ENCODE results near the gene DCLK1. TPM values are rescaled to one million over a fixed set of nuclear protein-coding genes. Genes with fewer than 3 reads are reported as not detected.

The DCLK1 gene
- total and polyA plus RNA-seq, 4 donors: 2.6 to 47.4 (median 13.9) TPM

DNA sequence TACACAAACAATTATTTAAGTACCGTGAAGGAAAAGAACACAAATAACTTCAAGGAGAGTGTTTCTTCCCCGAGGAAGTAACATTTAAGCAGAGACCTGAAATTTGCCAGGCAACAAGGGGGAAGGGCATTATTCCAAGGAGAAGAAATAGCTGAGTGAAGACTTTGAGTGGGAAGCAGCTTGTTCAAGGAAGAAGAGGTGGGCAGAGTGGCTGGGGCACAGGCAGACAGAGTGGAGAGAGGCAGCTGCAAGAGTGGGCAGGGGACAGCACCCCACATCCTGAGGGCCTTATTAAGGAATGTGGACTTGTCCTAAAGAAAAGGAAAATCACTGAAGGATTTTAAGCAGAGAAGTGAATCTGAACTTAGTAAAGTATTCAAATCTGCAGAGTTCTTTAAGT, 4.7 kb upstream of the DCLK1 start:
- intact Hi-C loops (cut with DNase I): no loop called here
- no peaks in the 10 kb centered on the region for H3K27me3 ChIP-seq (ENCODE audit: control insufficient read depth in 1 of 2, insufficient read depth in 2 of 2, low read length in 1 of 2)
- H3K9me3 ChIP-seq (ENCODE audit: control insufficient read depth, low read length): no peaks in the 10 kb centered on the region
- H3K36me3 ChIP-seq (ENCODE audit: control insufficient read depth in 1 of 2, insufficient read depth in 2 of 2, low read length in 1 of 2): no peaks in the 10 kb centered on the region
- no peak overlapping the region for H3K4me3 ChIP-seq (ENCODE audit: low read length in 2 of 2)
- no peaks in the 10 kb centered on the region for H3K4me1 ChIP-seq (ENCODE audit: control insufficient read depth in 1 of 2, insufficient read depth in 2 of 2, low read length in 2 of 2)
- DNase-seq (no peak), ATAC-seq (ENCODE audit: low FRiP score) (no peak)
- WGBS, 2 donors: 70 to 72% methylated on average over 2 of the region's 2 CpGs
- no peak overlapping the region for H3K27ac ChIP-seq (ENCODE audit: low read depth in 1 of 2, low read length in 2 of 2)

DNA sequence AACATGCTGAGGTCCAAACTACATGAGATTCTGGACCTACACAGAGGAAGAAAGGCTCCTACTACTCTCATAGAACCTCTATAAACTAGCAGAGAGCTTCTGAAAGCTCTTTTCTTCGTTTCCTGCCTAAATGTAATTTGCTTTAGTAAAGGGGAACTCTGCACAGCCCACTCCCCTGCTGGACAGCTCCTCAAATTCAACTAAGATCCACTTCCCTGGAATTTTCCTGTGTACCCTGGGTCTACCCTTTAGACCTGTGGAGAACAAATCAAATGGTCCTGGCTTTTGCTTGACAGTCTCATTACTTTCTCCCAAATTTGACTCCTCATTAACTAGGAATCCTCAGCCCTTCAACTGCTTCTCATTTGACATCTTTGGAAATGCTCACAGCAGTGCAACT, 3.5 kb upstream of the DCLK1 start:
- DNase-seq: no peak
- ATAC-seq (ENCODE audit: low FRiP score): no peak
- Histone ChIP-seq H3K27ac (ENCODE audit: low read depth in 1 of 2, low read length in 2 of 2) (no peak overlapping the region), H3K4me1 (ENCODE audit: control insufficient read depth in 1 of 2, insufficient read depth in 2 of 2, low read length in 2 of 2) (no peaks in the 10 kb centered on the region), H3K36me3 (ENCODE audit: control insufficient read depth in 1 of 2, insufficient read depth in 2 of 2, low read length in 1 of 2) (no peaks in the 10 kb centered on the region), H3K27me3 (ENCODE audit: control insufficient read depth in 1 of 2, insufficient read depth in 2 of 2, low read length in 1 of 2) (no peaks in the 10 kb centered on the region), H3K4me3 (ENCODE audit: low read length in 2 of 2) (no peak overlapping the region), H3K9me3 (ENCODE audit: control insufficient read depth, low read length) (no peaks in the 10 kb centered on the region)
- 77 to 78% methylated on average over 1 of the region's 1 CpG for WGBS, 2 donors
- intact Hi-C loops (cut with DNase I): no loop called here

DNA sequence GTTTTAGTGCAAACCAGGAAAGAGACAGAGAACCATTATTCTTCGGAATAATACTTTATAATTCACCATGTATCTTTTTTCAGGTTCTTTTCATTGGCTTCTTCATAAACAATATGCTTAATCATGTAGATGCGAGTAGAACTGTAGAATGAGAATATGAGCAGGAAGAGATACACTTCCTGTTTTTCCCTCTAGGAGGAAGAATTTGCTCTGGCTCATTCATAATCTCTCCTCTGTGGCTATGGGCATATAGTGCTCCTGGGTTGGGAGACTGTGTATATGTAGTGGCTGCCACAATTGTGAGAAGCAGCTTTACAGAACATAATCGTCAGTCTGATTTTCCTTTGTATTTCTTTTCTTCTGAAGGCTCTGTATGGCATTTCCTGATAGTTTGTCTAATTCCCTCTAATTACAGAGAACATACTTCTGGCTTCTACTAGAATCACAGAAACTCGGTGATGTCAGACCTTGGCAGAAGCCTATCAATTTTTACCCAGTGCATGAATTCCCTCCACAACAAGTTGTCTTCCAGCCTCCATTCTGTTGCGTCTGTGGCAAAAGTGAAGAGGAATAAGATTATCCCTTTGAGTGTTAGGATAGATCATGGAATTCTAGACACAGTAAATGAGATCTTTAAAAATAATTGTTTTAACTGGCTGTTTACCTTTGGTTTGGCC, 2.9 kb upstream of the DCLK1 start:
- intact Hi-C loops (cut with DNase I): no loop called here
- WGBS, 2 donors: 36 to 44% methylated on average over 5 of the region's 5 CpGs
- no peak for ATAC-seq (ENCODE audit: low FRiP score)
- no peak for DNase-seq
- Histone ChIP-seq H3K27ac (ENCODE audit: low read depth in 1 of 2, low read length in 2 of 2) (no peak overlapping the region), H3K4me1 (ENCODE audit: control insufficient read depth in 1 of 2, insufficient read depth in 2 of 2, low read length in 2 of 2) (no peaks in the 10 kb centered on the region), H3K4me3 (ENCODE audit: low read length in 2 of 2) (no peak overlapping the region), H3K27me3 (ENCODE audit: control insufficient read depth in 1 of 2, insufficient read depth in 2 of 2, low read length in 1 of 2) (no peaks in the 10 kb centered on the region), H3K36me3 (ENCODE audit: control insufficient read depth in 1 of 2, insufficient read depth in 2 of 2, low read length in 1 of 2) (no peaks in the 10 kb centered on the region), H3K9me3 (ENCODE audit: control insufficient read depth, low read length) (no peaks in the 10 kb centered on the region)

DNA sequence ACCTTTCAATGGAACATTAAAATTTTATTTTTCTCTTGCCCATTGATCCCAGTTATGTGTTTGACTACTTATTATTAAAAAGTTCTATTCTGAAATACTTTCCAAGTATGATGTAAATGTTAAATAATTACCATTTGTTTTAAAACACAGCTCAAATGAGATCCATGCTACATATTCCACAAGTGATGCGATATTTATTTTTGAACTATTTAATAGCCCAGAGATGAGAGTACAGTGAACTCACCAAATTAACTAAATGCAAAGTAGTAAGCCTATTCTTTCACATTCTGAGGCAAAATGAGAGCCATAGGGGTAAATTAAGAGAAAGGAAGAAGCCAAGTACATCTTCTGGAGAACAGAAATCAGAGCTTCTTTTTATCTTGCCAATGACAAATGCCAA, 1.2 kb upstream of the DCLK1 start:
- Histone ChIP-seq H3K4me3 (ENCODE audit: low read length in 2 of 2) (no peak overlapping the region), H3K27me3 (ENCODE audit: control insufficient read depth in 1 of 2, insufficient read depth in 2 of 2, low read length in 1 of 2) (no peaks in the 10 kb centered on the region), H3K27ac (ENCODE audit: low read depth in 1 of 2, low read length in 2 of 2) (no peak overlapping the region), H3K36me3 (ENCODE audit: control insufficient read depth in 1 of 2, insufficient read depth in 2 of 2, low read length in 1 of 2) (no peaks in the 10 kb centered on the region), H3K4me1 (ENCODE audit: control insufficient read depth in 1 of 2, insufficient read depth in 2 of 2, low read length in 2 of 2) (no peaks in the 10 kb centered on the region), H3K9me3 (ENCODE audit: control insufficient read depth, low read length) (no peaks in the 10 kb centered on the region)
- DNase-seq (no peak), ATAC-seq (ENCODE audit: low FRiP score) (no peak)
- WGBS, 2 donors: 95 to 98% methylated on average over 1 of the region's 1 CpG
- intact Hi-C loops (cut with DNase I): no loop called here

DNA sequence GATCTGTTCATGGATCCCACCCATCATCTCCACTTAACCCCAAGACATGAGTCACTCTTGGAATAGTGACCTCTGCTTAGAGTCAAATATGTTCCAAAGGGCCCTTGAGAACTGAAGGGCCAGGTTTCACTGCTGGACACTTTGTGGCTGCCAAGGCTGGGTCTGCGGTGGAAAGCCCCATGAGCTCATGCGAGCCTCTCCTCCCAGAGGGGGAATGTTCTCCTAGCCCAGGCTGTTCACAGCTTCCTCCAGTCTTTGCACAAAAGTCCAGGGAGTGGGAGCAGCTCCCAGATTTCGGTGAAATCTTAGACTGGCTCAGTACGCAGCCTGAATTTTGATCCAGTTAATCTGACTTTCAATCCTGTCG, 732 bp upstream of the DCLK1 start:
- no peaks in the 10 kb centered on the region for H3K27me3 ChIP-seq (ENCODE audit: control insufficient read depth in 1 of 2, insufficient read depth in 2 of 2, low read length in 1 of 2)
- DNase-seq: peak; percentile 81 to 87
- H3K27ac ChIP-seq (ENCODE audit: low read depth in 1 of 2, low read length in 2 of 2): no peak overlapping the region
- H3K9me3 ChIP-seq (ENCODE audit: control insufficient read depth, low read length): no peaks in the 10 kb centered on the region
- intact Hi-C loops (cut with DNase I): no loop called here
- H3K4me3 ChIP-seq (ENCODE audit: low read length in 2 of 2): no peak overlapping the region
- 8 to 10% methylated on average over 5 of the region's 5 CpGs for WGBS, 2 donors
- no peaks in the 10 kb centered on the region for H3K36me3 ChIP-seq (ENCODE audit: control insufficient read depth in 1 of 2, insufficient read depth in 2 of 2, low read length in 1 of 2)
- peak; percentile 88 for ATAC-seq (ENCODE audit: low FRiP score)
- no peaks in the 10 kb centered on the region for H3K4me1 ChIP-seq (ENCODE audit: control insufficient read depth in 1 of 2, insufficient read depth in 2 of 2, low read length in 2 of 2)

DNA sequence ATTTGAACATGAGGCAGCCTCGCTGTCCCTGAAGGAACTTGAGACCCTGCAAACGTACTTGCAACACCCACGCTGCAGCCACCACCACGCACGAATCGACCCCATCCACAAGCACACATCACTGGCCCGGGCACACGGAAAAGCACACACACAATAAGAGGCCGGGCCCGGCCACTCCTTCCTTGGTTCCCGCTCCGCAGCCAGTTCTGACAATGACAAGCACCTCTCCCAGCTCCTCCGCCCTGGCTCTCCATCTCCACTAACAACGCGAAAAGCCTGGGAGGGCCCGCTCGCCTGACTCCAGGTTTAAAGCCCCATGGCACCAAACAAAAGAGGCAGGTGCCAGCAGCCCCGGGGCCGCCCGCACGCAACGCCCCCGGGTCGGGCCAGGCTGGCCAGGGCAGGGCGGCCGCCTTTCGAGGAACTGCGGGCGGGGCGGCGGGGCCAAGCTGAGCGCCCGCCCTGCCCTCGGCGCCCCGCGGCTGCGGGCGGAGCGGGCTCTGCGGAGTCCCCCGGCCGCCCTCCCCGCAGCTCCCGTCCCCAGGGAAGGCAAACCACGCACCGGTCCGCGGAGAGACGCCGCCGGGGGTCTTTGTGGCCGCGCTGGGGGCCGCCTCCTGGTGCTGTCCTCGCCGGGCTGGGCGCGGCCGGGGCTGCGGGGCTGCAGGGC, 495 bp downstream of the DCLK1 start:
- H3K4me3 ChIP-seq (ENCODE audit: low read length in 2 of 2): peak overlapping the region; percentile 49 to 68
- peak; percentile 30 for ATAC-seq (ENCODE audit: low FRiP score)
- no peaks in the 10 kb centered on the region for H3K9me3 ChIP-seq (ENCODE audit: control insufficient read depth, low read length)
- peak; percentile 50 to 78 for DNase-seq
- intact Hi-C loops (cut with DNase I): no loop called here
- no peaks in the 10 kb centered on the region for H3K27me3 ChIP-seq (ENCODE audit: control insufficient read depth in 1 of 2, insufficient read depth in 2 of 2, low read length in 1 of 2)
- H3K4me1 ChIP-seq (ENCODE audit: control insufficient read depth in 1 of 2, insufficient read depth in 2 of 2, low read length in 2 of 2): no peaks in the 10 kb centered on the region
- H3K36me3 ChIP-seq (ENCODE audit: control insufficient read depth in 1 of 2, insufficient read depth in 2 of 2, low read length in 1 of 2): no peaks in the 10 kb centered on the region
- no peak overlapping the region for H3K27ac ChIP-seq (ENCODE audit: low read depth in 1 of 2, low read length in 2 of 2)
- WGBS, 2 donors: 0 to 1% methylated on average over 57 to 61 of the region's 61 CpGs

DNA sequence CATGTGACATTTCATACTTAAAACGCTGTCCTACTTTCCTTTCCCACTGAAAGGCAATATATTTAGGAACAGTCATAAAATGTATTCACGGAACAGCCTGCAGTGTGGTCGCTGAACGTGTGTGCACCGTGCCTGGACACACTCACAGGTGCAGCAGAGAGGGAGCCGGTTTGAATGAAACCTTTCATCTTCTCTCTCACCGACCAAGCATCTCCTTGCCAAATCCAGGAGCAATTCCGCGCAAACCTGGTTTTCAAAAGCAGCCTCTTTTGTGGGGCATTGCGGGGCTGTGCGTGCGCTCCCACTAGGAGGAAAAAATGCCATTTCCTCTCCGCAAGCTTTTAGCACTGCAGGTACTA, 1.0 kb downstream of the DCLK1 start:
- no peak overlapping the region for H3K27ac ChIP-seq (ENCODE audit: low read depth in 1 of 2, low read length in 2 of 2)
- H3K27me3 ChIP-seq (ENCODE audit: control insufficient read depth in 1 of 2, insufficient read depth in 2 of 2, low read length in 1 of 2): no peaks in the 10 kb centered on the region
- no peaks in the 10 kb centered on the region for H3K4me1 ChIP-seq (ENCODE audit: control insufficient read depth in 1 of 2, insufficient read depth in 2 of 2, low read length in 2 of 2)
- H3K9me3 ChIP-seq (ENCODE audit: control insufficient read depth, low read length): no peaks in the 10 kb centered on the region
- intact Hi-C loops (cut with DNase I): no loop called here
- WGBS, 2 donors: 23 to 31% methylated on average over 13 of the region's 13 CpGs
- ATAC-seq (ENCODE audit: low FRiP score) (no peak), DNase-seq (no peak)
- H3K36me3 ChIP-seq (ENCODE audit: control insufficient read depth in 1 of 2, insufficient read depth in 2 of 2, low read length in 1 of 2): no peaks in the 10 kb centered on the region
- H3K4me3 ChIP-seq (ENCODE audit: low read length in 2 of 2): peak overlapping the region in 1 of 2 donors; percentile 68

DNA sequence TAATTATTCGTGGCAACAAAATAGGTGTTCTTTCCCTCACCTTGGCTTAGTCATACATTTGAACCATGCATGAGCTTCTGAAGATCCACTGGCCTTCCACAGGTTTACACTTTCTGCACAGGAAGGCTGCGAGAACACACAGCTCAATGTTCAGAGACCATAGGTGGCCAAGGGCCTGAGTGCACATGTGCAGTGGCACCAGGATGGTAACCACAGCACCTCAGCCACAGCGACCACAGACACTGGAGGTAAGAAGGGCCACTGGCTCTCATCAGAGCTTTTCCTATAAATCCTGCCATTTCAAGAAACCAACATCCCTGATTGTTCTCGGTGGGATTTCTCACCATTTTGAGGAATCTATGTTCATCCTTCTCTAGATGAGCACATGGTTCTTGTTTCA, 1.6 kb downstream of the DCLK1 start:
- no peak for DNase-seq
- intact Hi-C loops (cut with DNase I): no loop called here
- Histone ChIP-seq H3K9me3 (ENCODE audit: control insufficient read depth, low read length) (no peaks in the 10 kb centered on the region), H3K27ac (ENCODE audit: low read depth in 1 of 2, low read length in 2 of 2) (no peak overlapping the region), H3K4me1 (ENCODE audit: control insufficient read depth in 1 of 2, insufficient read depth in 2 of 2, low read length in 2 of 2) (no peaks in the 10 kb centered on the region), H3K27me3 (ENCODE audit: control insufficient read depth in 1 of 2, insufficient read depth in 2 of 2, low read length in 1 of 2) (no peaks in the 10 kb centered on the region), H3K4me3 (ENCODE audit: low read length in 2 of 2) (no peak overlapping the region), H3K36me3 (ENCODE audit: control insufficient read depth in 1 of 2, insufficient read depth in 2 of 2, low read length in 1 of 2) (no peaks in the 10 kb centered on the region)
- 94 to 95% methylated on average over 4 of the region's 4 CpGs for WGBS, 2 donors
- no peak for ATAC-seq (ENCODE audit: low FRiP score)

DNA sequence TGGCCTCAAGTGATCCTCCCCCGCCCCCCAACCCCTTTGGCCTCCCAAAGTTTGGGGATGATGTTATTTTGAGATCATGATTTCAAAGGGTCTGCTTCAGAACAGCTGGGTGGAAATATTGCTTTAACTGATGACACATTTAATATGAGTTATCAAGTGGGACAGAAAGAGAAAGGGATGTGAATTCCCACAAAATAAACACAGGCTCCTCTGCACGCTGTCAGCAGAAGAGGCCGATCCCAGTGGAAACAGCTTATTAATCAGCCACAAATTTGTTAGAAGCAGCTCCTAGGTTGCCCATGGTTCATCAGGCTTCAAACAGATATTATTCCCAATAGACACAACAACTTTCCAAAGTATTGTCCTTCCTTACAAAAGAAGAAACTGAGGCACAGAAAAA, 4.7 kb downstream of the DCLK1 start:
- no peaks in the 10 kb centered on the region for H3K4me1 ChIP-seq (ENCODE audit: control insufficient read depth in 1 of 2, insufficient read depth in 2 of 2, low read length in 2 of 2)
- no peak overlapping the region for H3K4me3 ChIP-seq (ENCODE audit: low read length in 2 of 2)
- DNase-seq (no peak), ATAC-seq (ENCODE audit: low FRiP score) (no peak)
- H3K36me3 ChIP-seq (ENCODE audit: control insufficient read depth in 1 of 2, insufficient read depth in 2 of 2, low read length in 1 of 2): no peaks in the 10 kb centered on the region
- H3K9me3 ChIP-seq (ENCODE audit: control insufficient read depth, low read length): no peaks in the 10 kb centered on the region
- intact Hi-C loops (cut with DNase I): no loop called here
- no peak overlapping the region for H3K27ac ChIP-seq (ENCODE audit: low read depth in 1 of 2, low read length in 2 of 2)
- H3K27me3 ChIP-seq (ENCODE audit: control insufficient read depth in 1 of 2, insufficient read depth in 2 of 2, low read length in 1 of 2): no peaks in the 10 kb centered on the region
- 88 to 92% methylated on average over 3 of the region's 3 CpGs for WGBS, 2 donors

Measured in aorta (tissue), 5 donors.